GM12892 (cell line): ENCODE results near the gene CPLX1.

ENCODE experiments used
- POLR2A ChIP-seq: IDR thresholded peaks from 2 replicates; pipeline ENCODE4 v1.6.1; 2011; ENCODE audit warnings: low read depth, low read length, control low read depth
- POLR2AphosphoS5 ChIP-seq: IDR thresholded peaks from 2 replicates; pipeline ENCODE4 v1.6.1; 2011; ENCODE audit warnings: low read depth, low read length, control low read depth
- TAF1 ChIP-seq: IDR thresholded peaks from 2 replicates; pipeline ENCODE4 v1.6.1; 2011; ENCODE audit warnings: low read depth, mild to moderate bottlenecking, control low read depth, low read length, borderline replicate concordance

- TF ChIP-seq POLR2A (no peak), POLR2AphosphoS5 (no peak), TAF1 (no peak)
These were observed 65.3 kb downstream of the CPLX1 start for GRCh38 chr4:760616-761015.
